Urinary bladder (tissue), 4 donors: ENCODE results near the gene ACTG1. TPM values are rescaled to one million over a fixed set of nuclear protein-coding genes. Genes with fewer than 3 reads are reported as not detected.

Source experiments
- DNase-seq: peaks from one replicate; pipeline ENCODE4 v3.0.0-alpha.2; 2015; ENCODE audit errors: extremely low spot score
- H3K27ac ChIP-seq: one replicate; pipeline ENCODE4 v1.5.1; 2013; ENCODE audit warnings: low read depth, mild to moderate bottlenecking, moderate library complexity
- H3K36me3 ChIP-seq: one replicate; pipeline ENCODE4 v1.6.1; 2013; ENCODE audit warnings: mild to moderate bottlenecking, moderate library complexity; ENCODE audit not compliant: insufficient read depth
- H3K4me1 ChIP-seq: one replicate; pipeline ENCODE4 v1.6.1; 2013; ENCODE audit warnings: mild to moderate bottlenecking, moderate library complexity; ENCODE audit not compliant: insufficient read depth
- H3K4me3 ChIP-seq: one replicate; pipeline ENCODE4 v1.5.1; 2013; ENCODE audit warnings: low read depth, low read length
- WGBS: extraction: QIAGEN DNeasy Blood & Tissue Kit; methylation state at CpG from one replicate; pipeline ENCODE4 v1.1.7; 2013; 5-methylcytosine and 5-hydroxymethylcytosine counted together
- polyA plus RNA-seq: library from polyadenylated mRNA; stranded (reverse); fragments of 200-250 nt; gene quantifications from one replicate; pipeline ENCODE4 v1.2.3, GENCODE V29; 2013
- total RNA-seq: library from RNA; depleted of rRNA; stranded (reverse); fragments of >200 nt; gene quantifications from one replicate; pipeline ENCODE4 v1.2.3, GENCODE V29; 2014
- donor health status: healthy with polysubstance abuse.
- donor health status: healthy.

The ACTG1 gene
- total and polyA plus RNA-seq, 2 donors = 2,267 to 2,840 TPM

- DNase-seq = no peak
- WGBS = 81% methylated on average over 27 of the region's 27 CpGs
- Histone ChIP-seq H3K27ac (no peak overlapping the region), H3K36me3 (peaks cover 3% of the 10 kb centered on the region), H3K4me3 (peak overlapping the region; percentile 95), H3K4me1 (no peaks in the 10 kb centered on the region)
Observed at GRCh38 chr17:81550830-81551457, 38.3 kb upstream of the ACTG1 start.

- Histone ChIP-seq H3K36me3 (peaks cover 3% of the 10 kb centered on the region), H3K4me3 (no peak overlapping the region), H3K27ac (no peak overlapping the region), H3K4me1 (no peaks in the 10 kb centered on the region)
- DNase-seq = no peak
- whole genome bisulfite sequencing = 93% methylated on average over 15 of the region's 15 CpGs
Observed at GRCh38 chr17:81550285-81550684, 37.7 kb upstream of the ACTG1 start.

GRCh38 chr17:81549826-81550225 lies 37.2 kb upstream of the ACTG1 start:
- DNase-seq = no peak
- WGBS = 91% methylated on average over 8 of the region's 8 CpGs
- Histone ChIP-seq H3K4me1 (no peaks in the 10 kb centered on the region), H3K36me3 (peaks cover 3% of the 10 kb centered on the region), H3K4me3 (no peak overlapping the region), H3K27ac (no peak overlapping the region)

- DNase-seq = no peak
- whole genome bisulfite sequencing = 82% methylated on average over 16 of the region's 16 CpGs
- no peaks in the 10 kb centered on the region for H3K4me1 ChIP-seq
- peaks cover 3% of the 10 kb centered on the region for H3K36me3 ChIP-seq
- H3K4me3 ChIP-seq = no peak overlapping the region
- no peak overlapping the region for H3K27ac ChIP-seq
Observed at GRCh38 chr17:81549031-81549557, 36.5 kb upstream of the ACTG1 start.

- Histone ChIP-seq H3K36me3 (peaks cover 6% of the 10 kb centered on the region), H3K27ac (no peak overlapping the region), H3K4me3 (no peak overlapping the region), H3K4me1 (no peaks in the 10 kb centered on the region)
- DNase-seq = no peak
- 85% methylated on average over 14 of the region's 14 CpGs for WGBS
Observed at GRCh38 chr17:81547614-81547982, 35.0 kb upstream of the ACTG1 start.

GRCh38 chr17:81546906-81547613 lies 34.5 kb upstream of the ACTG1 start:
- Histone ChIP-seq H3K4me3 (no peak overlapping the region), H3K36me3 (peaks cover 6% of the 10 kb centered on the region), H3K4me1 (no peaks in the 10 kb centered on the region), H3K27ac (no peak overlapping the region)
- WGBS = 86% methylated on average over 36 of the region's 36 CpGs
- no peak for DNase-seq

GRCh38 chr17:81545160-81545949 lies 32.8 kb upstream of the ACTG1 start:
- Histone ChIP-seq H3K4me3 (no peak overlapping the region), H3K36me3 (peaks cover 8% of the 10 kb centered on the region)
- 90% methylated on average over 24 of the region's 24 CpGs for WGBS

GRCh38 chr17:81544281-81544974 lies 31.8 kb upstream of the ACTG1 start:
- H3K4me3 ChIP-seq = no peak overlapping the region
- no peaks in the 10 kb centered on the region for H3K4me1 ChIP-seq
- no peak for DNase-seq
- no peak overlapping the region for H3K27ac ChIP-seq
- peaks cover 8% of the 10 kb centered on the region for H3K36me3 ChIP-seq
- 93% methylated on average over 16 of the region's 16 CpGs for WGBS

More at GRCh38 chr17:81545160-81545949, 32.8 kb upstream of the ACTG1 start:
- Histone ChIP-seq H3K27ac (no peak overlapping the region), H3K4me1 (no peaks in the 10 kb centered on the region)
- DNase-seq = no peak

- Histone ChIP-seq H3K27ac (no peak overlapping the region), H3K4me1 (no peaks in the 10 kb centered on the region), H3K4me3 (no peak overlapping the region), H3K36me3 (peaks cover 8% of the 10 kb centered on the region)
- 98% methylated on average over 15 of the region's 15 CpGs for WGBS
- DNase-seq = no peak
Observed at GRCh38 chr17:81543756-81544155, 31.2 kb upstream of the ACTG1 start.

GRCh38 chr17:81543339-81543675 lies 30.7 kb upstream of the ACTG1 start:
- peaks cover 8% of the 10 kb centered on the region for H3K36me3 ChIP-seq
- DNase-seq = no peak

GRCh38 chr17:81542431-81543338 lies 30.1 kb upstream of the ACTG1 start:
- no peak for DNase-seq
- H3K4me1 ChIP-seq = no peaks in the 10 kb centered on the region
- whole genome bisulfite sequencing = 84% methylated on average over 15 of the region's 15 CpGs
- peaks cover 8% of the 10 kb centered on the region for H3K36me3 ChIP-seq
- H3K4me3 ChIP-seq = no peak overlapping the region
- no peak overlapping the region for H3K27ac ChIP-seq

More at GRCh38 chr17:81543339-81543675, 30.7 kb upstream of the ACTG1 start:
- WGBS = 94% methylated on average over 14 of the region's 14 CpGs
- Histone ChIP-seq H3K4me3 (no peak overlapping the region), H3K27ac (no peak overlapping the region), H3K4me1 (no peaks in the 10 kb centered on the region)

GRCh38 chr17:81541123-81541522 lies 28.5 kb upstream of the ACTG1 start:
- Histone ChIP-seq H3K36me3 (peaks cover 5% of the 10 kb centered on the region), H3K4me1 (no peaks in the 10 kb centered on the region), H3K4me3 (no peak overlapping the region), H3K27ac (no peak overlapping the region)
- DNase-seq = no peak
- 89% methylated on average over 17 of the region's 17 CpGs for WGBS
